ENCODE results near the gene ATP2B1.

DNA sequence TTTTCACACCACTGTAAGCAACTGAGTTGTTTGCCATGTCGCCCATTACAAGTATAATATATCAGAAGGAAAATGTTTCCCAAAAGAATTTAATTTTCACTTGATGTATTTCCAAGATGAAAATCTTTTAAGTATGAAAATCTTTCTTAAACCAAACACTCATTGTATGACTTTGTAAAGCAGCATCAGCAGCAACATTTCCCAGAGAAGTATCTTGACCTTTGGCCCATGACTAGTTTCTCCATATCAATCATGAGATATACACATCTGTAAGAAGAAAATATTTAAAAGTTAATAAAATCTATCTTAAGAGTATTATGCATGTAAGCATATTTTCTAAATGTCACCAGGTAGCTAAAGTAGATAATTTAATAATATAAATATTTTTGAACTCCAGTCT is 52.8 kb downstream of the ATP2B1 start:
- TF ChIP-seq, protein P1, sequence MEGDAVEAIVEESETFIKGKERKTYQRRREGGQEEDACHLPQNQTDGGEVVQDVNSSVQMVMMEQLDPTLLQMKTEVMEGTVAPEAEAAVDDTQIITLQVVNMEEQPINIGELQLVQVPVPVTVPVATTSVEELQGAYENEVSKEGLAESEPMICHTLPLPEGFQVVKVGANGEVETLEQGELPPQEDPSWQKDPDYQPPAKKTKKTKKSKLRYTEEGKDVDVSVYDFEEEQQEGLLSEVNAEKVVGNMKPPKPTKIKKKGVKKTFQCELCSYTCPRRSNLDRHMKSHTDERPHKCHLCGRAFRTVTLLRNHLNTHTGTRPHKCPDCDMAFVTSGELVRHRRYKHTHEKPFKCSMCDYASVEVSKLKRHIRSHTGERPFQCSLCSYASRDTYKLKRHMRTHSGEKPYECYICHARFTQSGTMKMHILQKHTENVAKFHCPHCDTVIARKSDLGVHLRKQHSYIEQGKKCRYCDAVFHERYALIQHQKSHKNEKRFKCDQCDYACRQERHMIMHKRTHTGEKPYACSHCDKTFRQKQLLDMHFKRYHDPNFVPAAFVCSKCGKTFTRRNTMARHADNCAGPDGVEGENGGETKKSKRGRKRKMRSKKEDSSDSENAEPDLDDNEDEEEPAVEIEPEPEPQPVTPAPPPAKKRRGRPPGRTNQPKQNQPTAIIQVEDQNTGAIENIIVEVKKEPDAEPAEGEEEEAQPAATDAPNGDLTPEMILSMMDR (IDR thresholded peaks at IDR 0.05; ENCODE audit: low read length): no peak
- TF ChIP-seq EZH2 (IDR thresholded peaks at IDR 0.05; ENCODE audit: borderline replicate concordance, low read length): no peak

Measured in OCI-LY1 (cell line).